K562 (cell line): ENCODE data around the gene AAGAB. TPM values are rescaled to one million over a fixed set of nuclear protein-coding genes. Genes with fewer than 3 reads are reported as not detected.

ENCODE experiments used
- ARID3B ChIP-seq: fragments of 250-450 bp; sonication (Bioruptor Pico); IDR thresholded peaks from 2 replicates; pipeline ENCODE4 v1.4.0; 2020; ENCODE audit warnings: borderline replicate concordance
- CHAMP1 ChIP-seq: fragments of 450-650 bp; IDR thresholded peaks from 2 replicates; pipeline ENCODE4 v1.6.1; 2016; ENCODE audit warnings: mild to moderate bottlenecking
- HDAC1 ChIP-seq, 2 experiments: fragments of 450-650 bp; IDR thresholded peaks; 2 replicates each; pipeline ENCODE4 v1.6.1; 2016 to 2017; ENCODE audit warnings: inconsistent platforms in 1 of 2, mild to moderate bottlenecking in 1 of 2, moderate library complexity in 1 of 2
- HNRNPH1 ChIP-seq: fragments of 200-400 bp; formaldehyde crosslinking; optimal IDR thresholded peaks from 2 replicates; pipeline ENCODE3; 2017; ENCODE audit warnings: low read depth, mild to moderate bottlenecking, low read length, moderate library complexity
- HNRNPL ChIP-seq: fragments of 200-400 bp; formaldehyde crosslinking; IDR thresholded peaks from 2 replicates; pipeline ENCODE4 v1.6.1; 2017; ENCODE audit warnings: low read depth, mild to moderate bottlenecking, low read length
- NFIX ChIP-seq: fragments of 250-450 bp; sonication (Bioruptor Pico); IDR thresholded peaks from 2 replicates; pipeline ENCODE4 v1.4.0; 2020; ENCODE audit warnings: low read depth, mild to moderate bottlenecking, moderate library complexity
- THAP12 ChIP-seq: fragments of 250-450 bp; sonication (Bioruptor Pico); IDR thresholded peaks from 2 replicates; pipeline ENCODE4 v1.9.0; 2021; ENCODE audit warnings: mild to moderate bottlenecking, inconsistent platforms
- ZBTB11 ChIP-seq, 3 experiments: fragments of 200-800 bp in 1 of 3; fragments of 250-450 bp in 1 of 3; fragments of 450-650 bp in 1 of 3; sonication (Bioruptor Pico) in 1 of 3; sonication (Bioruptor generic) in 1 of 3; formaldehyde crosslinking in 1 of 3; IDR thresholded peaks; 2 replicates each; pipeline versions ENCODE4 v1.6.1 to v1.8.0; 2016 to 2022; ENCODE audit warnings: mild to moderate bottlenecking in 2 of 3, missing genetic modification characterization in 2 of 3, missing compliant biosample characterization in 1 of 3, moderate library complexity in 1 of 3
- ZBTB26 ChIP-seq: fragments of 450-650 bp; formaldehyde crosslinking; IDR thresholded peaks from 2 replicates; pipeline ENCODE4 v1.4.0; 2022; ENCODE audit warnings: missing genetic modification characterization
- ZKSCAN8 ChIP-seq: fragments of 200-800 bp; sonication (Bioruptor generic); IDR thresholded peaks from 2 replicates; pipeline ENCODE4 v1.6.1; 2016; ENCODE audit warnings: missing genetic modification characterization, missing compliant biosample characterization
- ZNF217 ChIP-seq: sonication (generic); formaldehyde crosslinking; IDR thresholded peaks from 2 replicates; pipeline ENCODE4 v1.8.0; 2022; ENCODE audit warnings: mild to moderate bottlenecking, missing genetic modification reagents
- ZNF324 ChIP-seq: fragments of 250-450 bp; sonication (Bioruptor Pico); IDR thresholded peaks from 2 replicates; pipeline ENCODE4 v1.4.0; 2020; ENCODE audit warnings: mild to moderate bottlenecking
- polyA plus RNA-seq, 8 experiments: library from polyadenylated mRNA; depleted of rRNA in 4 of 8; stranded (reverse) in 5 of 8; unstranded in 3 of 8; fragments of >200 nt; fragmentation: Nextera tagmentation in 2 of 8; fragmentation: Illumina TruSeq in 1 of 8; extraction: Ambion mirVana in 2 of 8; extraction: Trizol in 1 of 8; gene quantifications; 2 replicates each; pipeline versions ENCODE4 v1.2.1 to v1.2.3, GENCODE V29; 2011 to 2014; ENCODE audit warnings: inconsistent platforms in 1 of 8, missing spikeins in 1 of 8
- total RNA-seq, 7 experiments: library from RNA; depleted of rRNA in 6 of 7; stranded (reverse); fragments of >200 nt in 6 of 7; fragmentation: Illumina TruSeq in 2 of 7; extraction: Trizol in 2 of 7; gene quantifications; 2 replicates each; pipeline versions ENCODE4 v1.2.1 to v1.2.3, GENCODE V29; 2011 to 2021; ENCODE audit warnings: low replicate concordance in 1 of 7

The AAGAB gene
- total and polyA plus RNA-seq, 9 of the 15 experiments (the other 6 are each of a cell fraction or from before 2014, with no cell fraction given), result 17.8 to 109 (median 58.3) TPM

DNA sequence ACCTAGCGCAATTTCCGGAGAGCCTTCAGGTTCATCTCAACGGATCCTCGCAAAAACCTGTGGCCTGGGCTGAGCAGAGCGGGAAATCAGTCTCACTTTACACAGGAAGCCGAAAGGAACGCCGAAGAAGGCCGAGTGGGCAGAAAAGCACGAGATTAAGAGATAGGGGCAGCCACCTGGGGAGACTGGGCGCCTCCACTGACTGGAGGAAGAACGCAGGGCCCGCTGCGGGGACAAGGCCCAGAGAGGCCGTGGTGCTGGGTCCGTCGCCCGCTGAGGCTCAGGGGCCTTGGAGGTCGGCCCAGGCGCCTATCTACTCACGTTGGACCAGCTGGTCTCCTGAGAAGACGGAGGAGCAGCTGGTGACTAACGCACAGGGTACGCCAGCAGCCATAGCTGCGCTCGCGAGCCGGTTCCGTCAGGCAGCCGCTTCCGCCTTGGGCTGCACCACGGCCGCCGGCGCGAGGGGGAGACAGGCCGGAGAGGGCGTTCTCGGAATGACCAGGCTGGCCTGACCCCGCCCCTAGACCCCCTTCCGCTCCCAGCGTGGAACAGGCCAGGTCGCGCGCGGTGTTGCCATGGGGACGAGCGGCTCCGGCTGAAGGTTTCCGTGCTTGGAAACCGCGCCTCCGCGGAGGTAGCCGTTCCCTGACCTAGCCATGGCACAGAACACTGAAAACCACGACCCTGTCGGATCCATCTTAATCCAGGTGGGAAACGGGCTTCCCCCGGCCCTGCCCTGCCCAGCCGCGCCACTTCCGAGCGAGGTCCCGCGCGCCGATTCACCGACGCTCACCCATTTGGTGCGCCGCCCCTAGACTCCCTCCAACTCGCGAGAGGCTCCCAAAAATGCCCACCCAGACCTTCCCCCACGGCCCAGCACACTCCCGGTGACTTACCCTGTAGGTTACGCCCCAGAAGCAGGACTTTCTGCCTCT, at the start of gene AAGAB, which contains the start of gene IQCH (continued):
- TF ChIP-seq ZBTB11 (CRISPR knock-in tag; IDR thresholded peaks at IDR 0.05), result peak in 1 of 3 experiments; percentile 92; a peak in 3 of 6 replicates
- TF ChIP-seq HNRNPL, result peak; percentile 65; the same call in 1 of the 2 replicates
- TF ChIP-seq THAP12 (CRISPR knock-in tag), result peak; percentile 36; the same call in 1 of the 2 replicates
- no peak for TF ChIP-seq HNRNPH1
- no peak for TF ChIP-seq ZBTB26 (CRISPR knock-in tag)
- peak in 1 of 2 experiments; percentile 89; a peak in 2 of 4 replicates for TF ChIP-seq HDAC1 (IDR thresholded peaks at IDR 0.05)
- no peak for TF ChIP-seq ZNF324 (CRISPR knock-in tag)
- TF ChIP-seq ZNF217 (CRISPR knock-in tag), result no peak
- TF ChIP-seq NFIX (CRISPR knock-in tag), result no peak
- no peak for TF ChIP-seq ZKSCAN8 (CRISPR knock-in tag)
- TF ChIP-seq ARID3B (CRISPR knock-in tag), result no peak
- TF ChIP-seq CHAMP1, result no peak; the same call in none of the 2 replicates
